GM19468 (cell line): ENCODE results near the gene EPS15.

ENCODE experiments used
- ATAC-seq: cut with Tn5 transposase; IDR thresholded peaks from one replicate; pipeline ENCODE4 v1.9.1; 2021; ENCODE audit warnings: mild to moderate bottlenecking, moderate library complexity, moderate number of reproducible peaks; ENCODE audit not compliant: unreplicated experiment; ENCODE audit errors: extremely low read depth

EPS15 gene

GRCh38 chr1:51304360-51304759, 214.7 kb downstream of the EPS15 start:
- no peak for ATAC-seq
